Astrocyte (in vitro differentiated cells and primary cell): Measurements from ENCODE around the gene KCNK6.

Source experiments
- CTCF ChIP-seq: IDR thresholded peaks from 2 replicates; pipeline ENCODE4 v1.5.1; 2011; ENCODE audit warnings: low read depth, mild to moderate bottlenecking, inconsistent platforms, low read length, moderate library complexity; ENCODE audit not compliant: insufficient read depth
- EZH2 ChIP-seq: IDR thresholded peaks from 2 replicates; pipeline ENCODE4 v1.6.1; 2012; ENCODE audit warnings: mild to moderate bottlenecking, low read length, inconsistent platforms; ENCODE audit not compliant: insufficient read depth

GRCh38 chr19:38304352-38304865, 15.2 kb upstream of the KCNK6 start:
- TF ChIP-seq CTCF: no peak
- TF ChIP-seq EZH2: no peak
